ENCODE measurements around the gene SLC7A11.

GRCh38 chr4:138217567-138217966 is 24.6 kb downstream of the SLC7A11 start:
- TF ChIP-seq CTCF (IDR thresholded peaks at IDR 0.05; ENCODE audit: insufficient read depth, low read length) (no peak), REST (IDR thresholded peaks at IDR 0.05; ENCODE audit: insufficient replicate concordance, low read depth) (no peak), SPI1 (IDR thresholded peaks at IDR 0.05; ENCODE audit: borderline replicate concordance, low read depth) (no peak)

All from HL-60 (cell line).